ENCODE measurements around the gene TRPV4.

Gene TRPV4

DNA sequence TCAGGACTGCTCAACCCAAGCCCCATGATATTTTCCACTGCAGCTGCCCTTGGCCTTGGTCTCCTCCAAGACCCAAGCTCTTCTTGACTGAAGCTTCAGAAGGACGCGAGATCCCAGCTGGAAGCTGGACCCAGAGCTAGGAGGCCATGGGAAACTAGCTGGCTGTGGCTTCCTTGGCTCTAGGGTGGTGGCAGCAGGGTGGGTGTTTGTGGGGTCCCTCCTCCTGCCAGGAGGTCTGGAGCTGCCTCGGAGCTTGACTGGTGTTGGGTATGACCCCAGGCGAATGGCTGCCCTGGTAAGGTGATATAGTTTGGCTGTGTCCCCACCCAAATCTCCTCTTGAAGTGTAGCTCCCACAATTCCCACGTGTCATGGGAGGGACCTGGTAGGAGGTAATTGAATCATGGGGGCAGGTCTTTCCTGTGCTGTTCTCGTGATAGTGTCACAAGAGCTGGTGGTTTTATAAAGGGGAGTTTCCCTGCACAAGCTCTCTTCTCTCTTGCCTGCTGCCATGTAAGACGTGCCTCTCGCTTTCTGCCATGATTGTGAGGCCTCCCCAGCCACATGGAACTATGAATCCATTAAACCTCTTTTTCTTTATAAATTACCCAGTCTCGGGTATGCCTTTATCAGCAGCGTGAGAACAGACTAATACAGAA is 51.4 kb downstream of the TRPV4 start:
- TF ChIP-seq, protein P1, sequence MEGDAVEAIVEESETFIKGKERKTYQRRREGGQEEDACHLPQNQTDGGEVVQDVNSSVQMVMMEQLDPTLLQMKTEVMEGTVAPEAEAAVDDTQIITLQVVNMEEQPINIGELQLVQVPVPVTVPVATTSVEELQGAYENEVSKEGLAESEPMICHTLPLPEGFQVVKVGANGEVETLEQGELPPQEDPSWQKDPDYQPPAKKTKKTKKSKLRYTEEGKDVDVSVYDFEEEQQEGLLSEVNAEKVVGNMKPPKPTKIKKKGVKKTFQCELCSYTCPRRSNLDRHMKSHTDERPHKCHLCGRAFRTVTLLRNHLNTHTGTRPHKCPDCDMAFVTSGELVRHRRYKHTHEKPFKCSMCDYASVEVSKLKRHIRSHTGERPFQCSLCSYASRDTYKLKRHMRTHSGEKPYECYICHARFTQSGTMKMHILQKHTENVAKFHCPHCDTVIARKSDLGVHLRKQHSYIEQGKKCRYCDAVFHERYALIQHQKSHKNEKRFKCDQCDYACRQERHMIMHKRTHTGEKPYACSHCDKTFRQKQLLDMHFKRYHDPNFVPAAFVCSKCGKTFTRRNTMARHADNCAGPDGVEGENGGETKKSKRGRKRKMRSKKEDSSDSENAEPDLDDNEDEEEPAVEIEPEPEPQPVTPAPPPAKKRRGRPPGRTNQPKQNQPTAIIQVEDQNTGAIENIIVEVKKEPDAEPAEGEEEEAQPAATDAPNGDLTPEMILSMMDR (IDR thresholded peaks at IDR 0.05; ENCODE audit: insufficient read depth, low read depth, low read length, missing control alignments), result no peak
- H3K4me3 ChIP-seq (ENCODE audit: low read depth, low read length), result no peak overlapping the region
- DNase-seq (ENCODE audit: low read depth), result no peak

GRCh38 chr12:109779382-109779781 is 53.8 kb downstream of the TRPV4 start:
- H3K4me3 ChIP-seq (ENCODE audit: low read depth, low read length), result no peak overlapping the region
- TF ChIP-seq, protein P1 (IDR thresholded peaks at IDR 0.05; ENCODE audit: insufficient read depth, low read depth, low read length, missing control alignments), result no peak
- peak; percentile 29 for DNase-seq (ENCODE audit: low read depth)

DNA sequence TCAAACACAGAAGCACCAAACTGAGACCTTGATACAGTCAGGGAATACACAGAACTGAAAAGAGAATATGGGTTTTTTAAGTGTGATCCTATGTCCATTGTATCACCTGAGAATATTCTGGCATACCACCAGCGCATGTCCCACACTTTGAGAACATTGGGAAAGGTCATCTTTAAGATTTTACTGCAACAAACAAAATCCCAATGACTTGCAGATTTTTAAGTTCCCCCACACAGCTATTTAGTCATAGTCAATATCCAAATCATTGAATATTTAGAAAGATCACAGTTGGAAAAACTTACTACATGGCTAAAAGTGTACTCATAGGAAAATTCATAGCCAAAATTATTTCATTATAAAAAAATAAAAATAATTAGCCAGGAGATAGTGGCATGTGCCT is 54.5 kb downstream of the TRPV4 start:
- no peak overlapping the region for H3K4me3 ChIP-seq (ENCODE audit: low read depth, low read length)
- no peak for DNase-seq (ENCODE audit: low read depth)
- TF ChIP-seq, protein P1 (IDR thresholded peaks at IDR 0.05; ENCODE audit: insufficient read depth, low read depth, low read length, missing control alignments), result no peak

- TF ChIP-seq, protein P1 (IDR thresholded peaks at IDR 0.05; ENCODE audit: insufficient read depth, low read depth, low read length, missing control alignments), result no peak
- peak overlapping the region; percentile 31 for H3K4me3 ChIP-seq (ENCODE audit: low read depth, low read length)
- DNase-seq (ENCODE audit: low read depth), result peak; percentile 80
Measured at GRCh38 chr12:109777544-109777943, 55.7 kb downstream of the TRPV4 start.

DNA sequence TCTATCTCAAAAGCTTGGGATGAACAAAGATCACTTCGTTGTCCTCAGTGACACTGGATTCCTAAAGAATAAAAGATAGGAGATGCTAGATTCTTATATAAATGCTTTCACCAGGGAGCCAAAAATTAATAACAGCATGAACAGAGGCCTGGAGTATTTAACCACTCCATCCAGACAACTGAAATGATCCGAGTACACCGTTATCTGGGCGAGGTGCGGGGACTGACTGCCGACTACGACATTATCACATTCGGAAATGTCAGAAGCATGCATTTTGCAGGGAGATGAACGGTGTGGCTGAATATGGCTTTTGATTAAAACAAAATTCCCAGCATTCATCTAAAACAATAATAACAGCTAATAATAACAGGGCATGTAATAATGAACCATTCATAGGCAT is 56.6 kb downstream of the TRPV4 start:
- no peak overlapping the region for H3K4me3 ChIP-seq (ENCODE audit: low read depth, low read length)
- DNase-seq (ENCODE audit: low read depth), result no peak
- TF ChIP-seq, protein P1 (IDR thresholded peaks at IDR 0.05; ENCODE audit: insufficient read depth, low read depth, low read length, missing control alignments), result no peak

GRCh38 chr12:109775172-109775881 is 57.9 kb downstream of the TRPV4 start:
- peak; percentile 65 for DNase-seq (ENCODE audit: low read depth)
- H3K4me3 ChIP-seq (ENCODE audit: low read depth, low read length), result no peak overlapping the region
- TF ChIP-seq, protein P1 (IDR thresholded peaks at IDR 0.05; ENCODE audit: insufficient read depth, low read depth, low read length, missing control alignments), result peak; percentile 94
